DOHH2 (cell line): ENCODE data around the gene EVX1.

Experiments used
- H3F3A ChIP-seq: fragments of 200-600 bp; sonication (generic), shearing (Covaris generic); 2 replicates; pipeline ENCODE4 v1.6.0; 2016; ENCODE audit warnings: antibody characterized with exemption, mild to moderate bottlenecking; ENCODE audit not compliant: control insufficient read depth, insufficient read depth
- H3K27ac ChIP-seq: fragments of 200-600 bp; sonication (generic); 2 replicates; pipeline ENCODE4 v1.5.1; 2014; ENCODE audit warnings: low read depth, mild to moderate bottlenecking, low read length, moderate library complexity
- H3K27me3 ChIP-seq: fragments of 200-600 bp; sonication (generic); 2 replicates; pipeline ENCODE4 v1.6.1; 2014; ENCODE audit warnings: mild to moderate bottlenecking, low read length, mixed read lengths; ENCODE audit not compliant: control insufficient read depth
- H3K36me3 ChIP-seq: fragments of 200-600 bp; sonication (generic); 2 replicates; pipeline ENCODE4 v1.6.1; 2014; ENCODE audit warnings: mild to moderate bottlenecking, low read length, moderate library complexity, mixed read lengths; ENCODE audit not compliant: control insufficient read depth
- H3K4me1 ChIP-seq: fragments of 200-600 bp; sonication (generic); 2 replicates; pipeline ENCODE4 v1.6.1; 2014; ENCODE audit warnings: mild to moderate bottlenecking, low read length, mixed read lengths; ENCODE audit not compliant: control insufficient read depth
- H3K4me2 ChIP-seq: fragments of 200-600 bp; sonication (generic); 2 replicates; pipeline ENCODE4 v1.6.0; 2014; ENCODE audit warnings: mild to moderate bottlenecking, low read length, moderate library complexity
- H3K4me3 ChIP-seq: fragments of 200-600 bp; sonication (generic); 2 replicates; pipeline ENCODE4 v1.5.1; 2014; ENCODE audit warnings: mild to moderate bottlenecking, low read length, mixed read lengths
- H3K79me2 ChIP-seq: fragments of 200-600 bp; sonication (generic); 2 replicates; pipeline ENCODE4 v1.6.1; 2014; ENCODE audit warnings: mild to moderate bottlenecking, low read length, mixed read lengths; ENCODE audit not compliant: control insufficient read depth
- H3K9me2 ChIP-seq: fragments of 200-600 bp; sonication (generic); replicated peaks from 2 replicates; pipeline ENCODE4 v1.6.1; 2014; ENCODE audit warnings: mild to moderate bottlenecking, low read length, mixed read lengths; ENCODE audit not compliant: control insufficient read depth
- H3K9me3 ChIP-seq: fragments of 200-600 bp; sonication (generic); 2 replicates; pipeline ENCODE4 v1.6.1; 2014; ENCODE audit warnings: antibody characterized with exemption, low read length, mixed read lengths; ENCODE audit not compliant: control insufficient read depth, insufficient read depth
- H4K20me1 ChIP-seq: fragments of 200-600 bp; sonication (generic); 2 replicates; pipeline ENCODE4 v1.6.0; 2014; ENCODE audit warnings: low read depth, mild to moderate bottlenecking, antibody characterized with exemption, low read length, moderate library complexity; ENCODE audit not compliant: control insufficient read depth, insufficient read depth
- CTCF ChIP-seq: fragments of 200-600 bp; sonication (generic); IDR thresholded peaks from one replicate; pipeline ENCODE4 v1.5.1; 2014; ENCODE audit warnings: antibody characterized with exemption, mild to moderate bottlenecking, low read depth, low read length; ENCODE audit not compliant: poor library complexity, severe bottlenecking
- EZH2phosphoT487 ChIP-seq: fragments of 200-600 bp; sonication (generic); IDR thresholded peaks from 2 replicates; pipeline ENCODE4 v1.6.1; 2017; ENCODE audit warnings: borderline replicate concordance, mild to moderate bottlenecking, antibody characterized with exemption, low read length, moderate library complexity, mixed read lengths

Gene EVX1

DNA sequence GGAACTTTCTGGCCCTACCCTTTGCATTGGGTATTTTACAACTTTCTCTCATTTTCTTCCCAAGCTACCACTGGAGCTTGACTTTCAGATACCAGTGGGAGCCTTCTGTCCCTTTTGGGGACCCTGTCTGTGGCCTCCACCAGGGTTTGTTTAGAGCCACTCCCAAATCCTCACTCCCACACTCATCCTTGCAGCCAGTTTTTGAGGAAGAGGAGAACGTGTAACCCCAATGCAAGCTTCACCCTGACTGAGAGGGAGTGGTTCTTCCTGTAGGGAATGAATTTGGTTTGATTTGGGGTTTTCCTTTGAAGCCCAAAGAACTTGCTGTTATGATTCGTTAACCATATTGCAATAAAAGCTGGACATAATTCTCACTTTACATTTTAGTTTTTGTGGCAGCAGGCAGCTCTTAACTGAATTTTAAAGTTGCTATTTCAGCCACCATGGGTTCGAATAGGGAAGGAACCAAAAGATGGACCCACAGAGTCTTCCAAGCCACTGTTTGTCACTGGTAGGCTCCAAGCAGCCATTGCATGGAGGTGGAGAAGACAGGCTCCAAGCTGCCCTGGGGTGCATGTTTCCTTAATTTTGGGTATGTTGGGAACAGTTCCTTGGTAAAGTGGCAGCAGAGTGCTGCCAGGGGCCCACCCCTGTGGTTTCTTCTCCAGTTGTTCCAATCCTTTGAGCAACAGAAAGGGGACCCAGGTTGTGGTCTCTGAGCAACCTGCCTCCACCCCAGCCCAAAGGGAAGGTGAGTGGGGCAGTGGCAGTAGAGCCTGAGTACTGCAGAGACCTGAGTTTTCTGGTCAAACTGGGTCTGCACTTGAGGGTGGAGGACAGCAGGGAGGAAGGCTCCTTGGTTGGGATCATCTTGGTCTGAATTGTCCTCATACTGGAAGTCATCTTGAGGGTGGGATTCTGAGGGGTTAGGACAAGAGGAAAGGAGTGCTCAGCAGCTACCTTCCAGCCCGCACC, 5.1 kb downstream of the EVX1 start:
- Histone ChIP-seq H3K9me3 (no peaks in the 10 kb centered on the region), H3K4me1 (no peaks in the 10 kb centered on the region), H3K9me2 (no peaks in the 10 kb centered on the region), H3K27me3 (peaks cover 69% of the 10 kb centered on the region), H3K36me3 (no peaks in the 10 kb centered on the region), H3K79me2 (no peaks in the 10 kb centered on the region), H3K4me3 (no peak overlapping the region), H3K27ac (no peak overlapping the region), H3K4me2 (no peak overlapping the region), H3F3A (no peaks in the 10 kb centered on the region), H4K20me1 (no peaks in the 10 kb centered on the region)
- TF ChIP-seq CTCF, result no peak
- TF ChIP-seq EZH2phosphoT487, result no peak

DNA sequence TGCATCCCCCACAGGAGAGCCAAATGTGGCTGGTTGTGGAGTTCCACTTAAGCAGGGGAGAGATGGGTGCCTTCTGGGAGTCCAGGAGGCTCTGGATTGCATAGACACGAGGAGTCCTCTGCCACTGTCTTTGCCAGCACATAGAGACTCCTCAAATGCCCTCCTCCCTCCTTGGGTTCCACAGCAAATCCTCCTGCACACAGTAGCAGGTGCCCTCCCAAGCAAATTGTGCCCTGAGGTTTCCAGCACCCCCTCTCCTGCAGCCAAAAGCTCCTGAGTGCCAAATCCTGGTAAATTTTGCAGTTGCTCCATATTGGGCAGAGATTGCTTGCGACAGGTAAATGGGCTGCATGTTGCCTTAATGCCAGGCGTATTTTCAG, 5.8 kb downstream of the EVX1 start:
- no peaks in the 10 kb centered on the region for H3K36me3 ChIP-seq
- no peaks in the 10 kb centered on the region for H4K20me1 ChIP-seq
- TF ChIP-seq EZH2phosphoT487 (no peak), CTCF (no peak)
- H3K4me3 ChIP-seq, result no peak overlapping the region
- peaks cover 69% of the 10 kb centered on the region for H3K27me3 ChIP-seq
- H3K9me2 ChIP-seq, result no peaks in the 10 kb centered on the region
- no peak overlapping the region for H3K4me2 ChIP-seq
- H3K27ac ChIP-seq, result no peak overlapping the region
- H3K4me1 ChIP-seq, result no peaks in the 10 kb centered on the region
- no peaks in the 10 kb centered on the region for H3K79me2 ChIP-seq
- H3F3A ChIP-seq, result no peaks in the 10 kb centered on the region
- H3K9me3 ChIP-seq, result no peaks in the 10 kb centered on the region

- no peak overlapping the region for H3K4me2 ChIP-seq
- H4K20me1 ChIP-seq, result no peaks in the 10 kb centered on the region
- no peaks in the 10 kb centered on the region for H3K36me3 ChIP-seq
- H3K27me3 ChIP-seq, result peaks cover 69% of the 10 kb centered on the region
- H3K27ac ChIP-seq, result no peak overlapping the region
- H3K79me2 ChIP-seq, result no peaks in the 10 kb centered on the region
- no peak overlapping the region for H3K4me3 ChIP-seq
- H3K9me3 ChIP-seq, result no peaks in the 10 kb centered on the region
- no peaks in the 10 kb centered on the region for H3K9me2 ChIP-seq
- H3F3A ChIP-seq, result no peaks in the 10 kb centered on the region
- no peaks in the 10 kb centered on the region for H3K4me1 ChIP-seq
- no peak for TF ChIP-seq CTCF
- peak; percentile 80; the same call in 1 of the 2 replicates for TF ChIP-seq EZH2phosphoT487
These were observed 6.5 kb downstream of the EVX1 start for GRCh38 chr7:27248911-27249723.
